GM12872 (cell line): ENCODE measurements around the gene YPEL1.

Experiments used
- TF ChIP-seq, protein P1 (sequence below): IDR thresholded peaks from 3 replicates; pipeline ENCODE4 v1.5.1; 2011; ENCODE audit warnings: low read depth, mild to moderate bottlenecking, low read length, moderate library complexity; ENCODE audit not compliant: insufficient read depth

YPEL1 gene

DNA sequence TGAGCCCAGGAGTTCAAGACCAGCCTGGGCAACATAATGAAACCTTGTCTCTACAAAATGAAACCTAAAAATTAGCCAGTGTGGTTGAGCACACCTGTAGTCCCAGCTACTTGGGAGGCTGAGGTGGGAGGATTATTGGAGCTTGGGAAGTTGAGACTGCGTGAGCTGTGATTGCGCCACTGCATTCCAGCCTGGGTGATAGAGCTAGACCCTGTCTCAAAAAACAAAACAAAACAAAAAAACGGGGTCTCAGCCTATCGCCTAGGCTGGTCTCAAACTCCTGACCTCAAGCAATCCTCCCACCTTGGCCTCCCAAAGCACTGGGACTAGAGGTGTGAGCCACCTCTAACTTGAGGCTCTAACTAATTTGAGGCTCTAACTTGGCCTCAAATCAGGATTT lies 56.2 kb downstream of the YPEL1 start:
- TF ChIP-seq, protein P1, sequence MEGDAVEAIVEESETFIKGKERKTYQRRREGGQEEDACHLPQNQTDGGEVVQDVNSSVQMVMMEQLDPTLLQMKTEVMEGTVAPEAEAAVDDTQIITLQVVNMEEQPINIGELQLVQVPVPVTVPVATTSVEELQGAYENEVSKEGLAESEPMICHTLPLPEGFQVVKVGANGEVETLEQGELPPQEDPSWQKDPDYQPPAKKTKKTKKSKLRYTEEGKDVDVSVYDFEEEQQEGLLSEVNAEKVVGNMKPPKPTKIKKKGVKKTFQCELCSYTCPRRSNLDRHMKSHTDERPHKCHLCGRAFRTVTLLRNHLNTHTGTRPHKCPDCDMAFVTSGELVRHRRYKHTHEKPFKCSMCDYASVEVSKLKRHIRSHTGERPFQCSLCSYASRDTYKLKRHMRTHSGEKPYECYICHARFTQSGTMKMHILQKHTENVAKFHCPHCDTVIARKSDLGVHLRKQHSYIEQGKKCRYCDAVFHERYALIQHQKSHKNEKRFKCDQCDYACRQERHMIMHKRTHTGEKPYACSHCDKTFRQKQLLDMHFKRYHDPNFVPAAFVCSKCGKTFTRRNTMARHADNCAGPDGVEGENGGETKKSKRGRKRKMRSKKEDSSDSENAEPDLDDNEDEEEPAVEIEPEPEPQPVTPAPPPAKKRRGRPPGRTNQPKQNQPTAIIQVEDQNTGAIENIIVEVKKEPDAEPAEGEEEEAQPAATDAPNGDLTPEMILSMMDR, result no peak

DNA sequence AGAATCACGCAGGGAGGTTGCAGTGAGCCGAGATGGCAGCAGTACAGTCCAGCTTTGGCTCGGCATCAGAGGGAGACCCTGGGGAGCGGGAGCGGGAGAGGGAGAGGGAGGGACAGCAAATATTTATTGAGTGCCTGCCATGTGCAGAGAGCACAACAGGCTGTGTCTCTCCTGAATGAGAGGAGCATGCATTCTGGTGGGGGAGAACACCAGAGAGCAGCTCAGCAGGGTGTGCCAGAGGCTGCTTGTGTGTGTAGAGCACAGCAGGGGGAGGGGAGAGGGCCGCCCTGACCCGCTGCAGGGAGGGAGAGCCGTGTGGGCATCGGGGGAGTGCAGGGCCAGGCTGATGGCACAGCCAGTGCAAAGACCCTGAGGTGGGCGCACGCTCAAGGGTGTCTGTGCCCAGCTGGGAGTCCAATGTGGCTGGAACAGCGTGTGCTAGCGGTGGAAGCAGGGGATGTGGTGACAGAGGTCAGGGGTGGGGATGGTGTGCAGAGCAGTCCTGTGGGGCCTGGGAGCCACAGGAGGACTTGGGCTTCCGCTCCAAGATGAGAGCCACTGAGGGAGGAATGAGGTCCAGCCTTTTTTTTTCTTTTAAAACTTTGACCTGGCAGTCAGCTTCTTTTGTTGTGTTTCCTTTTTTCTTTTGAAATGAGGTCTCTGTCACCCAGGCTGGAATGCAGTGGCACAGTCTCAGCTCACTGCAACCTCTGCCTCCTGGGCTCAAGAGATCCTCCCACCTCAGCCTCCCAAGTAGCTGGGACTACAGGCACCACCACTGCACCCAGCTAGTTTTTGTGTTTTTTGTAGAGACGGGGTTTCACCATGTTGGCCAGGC lies 57.8 kb downstream of the YPEL1 start:
- TF ChIP-seq, protein P1, result no peak

DNA sequence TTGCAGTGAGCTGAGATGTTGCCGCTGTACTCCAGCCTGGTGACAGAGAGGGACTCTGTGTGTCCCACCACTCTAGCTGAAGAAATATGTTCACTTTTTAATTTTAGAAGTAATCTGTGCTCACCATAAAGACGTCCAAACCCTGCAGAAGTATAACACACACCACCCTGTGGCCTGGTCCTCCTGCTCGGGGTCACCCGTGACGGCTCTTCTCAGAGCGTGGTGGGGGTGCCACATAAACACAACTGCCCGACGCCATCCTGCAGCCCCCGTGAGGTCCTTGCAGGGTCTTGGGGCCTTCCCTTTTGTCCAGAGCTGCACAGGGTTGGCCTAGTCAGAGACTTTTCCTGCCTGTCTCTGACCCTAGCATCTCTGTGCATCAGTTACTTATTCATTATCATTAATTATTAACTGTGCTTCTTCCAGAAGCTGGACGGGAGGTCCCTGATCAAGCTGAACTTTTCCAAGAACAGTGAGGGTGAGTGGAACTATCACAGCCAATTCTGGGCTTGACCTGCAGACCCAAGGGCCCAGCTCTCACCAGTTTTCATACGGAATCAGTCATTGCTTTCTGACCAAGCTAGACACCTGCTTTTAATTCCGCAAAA lies 60.9 kb downstream of the YPEL1 start:
- TF ChIP-seq, protein P1, result no peak

DNA sequence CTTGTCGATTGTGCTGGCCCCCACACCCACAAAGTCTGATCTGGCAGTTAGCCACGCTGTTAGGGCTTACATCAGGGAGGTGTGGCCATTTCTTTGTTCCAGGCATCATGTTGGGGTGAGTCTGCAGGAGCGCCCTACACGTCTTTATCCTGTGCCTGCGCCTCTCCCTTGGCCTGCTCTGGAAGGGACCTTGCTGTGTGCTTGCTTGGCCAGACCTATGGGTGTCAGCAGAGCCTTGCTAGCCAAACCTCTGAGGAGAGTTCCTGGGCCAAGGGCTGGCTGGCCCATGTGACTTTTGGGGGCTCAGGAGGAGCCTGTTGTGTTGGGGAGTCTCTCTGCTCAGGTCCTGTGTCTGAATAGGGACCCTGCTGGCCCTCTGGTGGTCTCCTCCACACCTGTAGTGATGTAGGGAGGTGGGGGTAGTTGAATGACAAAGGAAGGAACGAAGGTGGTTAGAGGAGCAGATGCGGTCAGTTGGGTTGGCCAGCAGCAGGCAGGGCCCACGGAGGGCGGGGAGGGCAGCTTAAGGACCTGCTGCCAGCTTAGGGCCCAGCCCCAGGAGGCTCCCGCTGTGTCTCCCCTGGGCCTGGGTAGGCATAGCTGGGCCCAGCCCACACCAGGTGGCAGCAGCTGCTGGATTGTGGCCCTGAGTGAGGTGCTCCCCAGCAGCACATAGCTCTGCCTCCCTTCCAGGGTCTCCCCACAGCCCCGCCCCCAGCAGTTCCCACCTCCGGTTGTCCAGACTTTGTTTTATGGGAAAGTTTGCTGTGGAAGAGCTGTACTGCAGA lies 61.9 kb downstream of the YPEL1 start:
- TF ChIP-seq, protein P1, result no peak

DNA sequence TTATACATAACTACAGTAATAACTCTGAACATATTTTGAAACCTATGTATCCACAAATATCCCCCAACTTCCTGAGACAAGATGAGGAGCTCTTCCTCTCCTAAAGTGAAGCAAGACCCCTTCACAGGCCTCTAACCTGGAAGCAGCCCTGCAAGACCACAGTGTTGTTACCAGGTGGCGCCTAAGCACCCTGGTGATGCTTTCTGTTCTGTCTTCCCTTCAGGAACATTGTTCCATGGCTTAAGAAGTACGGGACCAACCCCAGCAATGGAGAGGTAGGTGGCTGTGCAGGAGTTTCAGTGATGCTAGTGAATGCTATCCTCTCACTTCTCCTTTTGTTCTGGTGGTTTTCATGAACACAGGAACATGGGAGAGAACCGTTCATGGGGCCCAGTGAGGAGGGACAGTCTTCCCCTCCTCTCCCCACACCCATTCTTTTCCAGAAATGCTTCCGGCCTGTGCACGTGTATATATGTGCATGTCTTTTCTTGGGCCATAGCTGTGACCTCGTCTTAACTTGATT lies 63.4 kb downstream of the YPEL1 start:
- TF ChIP-seq, protein P1, result no peak

DNA sequence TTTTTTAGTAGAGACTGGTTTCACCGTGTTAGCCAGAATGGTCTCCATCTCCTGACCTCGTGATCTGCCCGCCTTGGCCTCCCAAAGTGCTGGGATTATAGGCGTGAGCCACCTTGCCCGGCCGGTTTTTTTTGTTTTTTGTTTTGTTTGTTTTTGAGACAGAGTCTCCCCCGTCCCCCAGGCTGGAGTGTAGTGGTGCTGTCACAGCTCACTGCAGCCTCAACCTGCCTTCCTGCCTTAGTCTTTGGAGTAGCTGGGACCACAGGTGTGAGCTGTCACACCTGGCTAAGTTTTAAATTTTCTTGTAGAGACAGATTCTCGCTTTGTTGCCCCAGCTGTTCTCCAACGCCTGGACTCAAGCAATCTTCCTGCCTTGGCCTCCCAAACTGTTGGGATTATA lies 66.6 kb downstream of the YPEL1 start:
- TF ChIP-seq, protein P1, result no peak

DNA sequence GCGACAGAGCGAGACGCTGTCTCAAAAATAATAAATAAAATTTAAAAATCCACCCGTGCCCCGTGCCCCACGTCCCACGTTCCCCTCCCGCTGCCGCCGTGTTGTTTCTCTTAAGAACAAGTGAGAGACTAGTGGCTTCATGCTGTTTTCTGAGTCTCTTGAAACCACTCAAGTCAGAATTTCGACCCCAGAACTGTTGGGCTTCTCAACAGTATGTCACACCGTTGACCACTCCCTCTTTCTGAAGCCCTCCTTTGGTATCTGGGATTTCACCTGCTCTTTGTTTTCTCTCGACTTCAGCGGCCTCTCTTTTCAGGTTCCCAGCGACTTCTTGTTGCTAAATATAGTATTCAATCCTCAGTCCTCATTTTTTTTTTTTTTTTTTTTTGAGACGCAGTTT lies 68.8 kb downstream of the YPEL1 start:
- TF ChIP-seq, protein P1, result no peak
